Inferior parietal cortex (tissue), 1 donor: ENCODE measurements around the gene CA10.

Experiments
- DNase-seq: peaks from one replicate; pipeline ENCODE4 v3.0.0-alpha.2; 2016; ENCODE audit errors: extremely low spot score

CA10 gene

DNA sequence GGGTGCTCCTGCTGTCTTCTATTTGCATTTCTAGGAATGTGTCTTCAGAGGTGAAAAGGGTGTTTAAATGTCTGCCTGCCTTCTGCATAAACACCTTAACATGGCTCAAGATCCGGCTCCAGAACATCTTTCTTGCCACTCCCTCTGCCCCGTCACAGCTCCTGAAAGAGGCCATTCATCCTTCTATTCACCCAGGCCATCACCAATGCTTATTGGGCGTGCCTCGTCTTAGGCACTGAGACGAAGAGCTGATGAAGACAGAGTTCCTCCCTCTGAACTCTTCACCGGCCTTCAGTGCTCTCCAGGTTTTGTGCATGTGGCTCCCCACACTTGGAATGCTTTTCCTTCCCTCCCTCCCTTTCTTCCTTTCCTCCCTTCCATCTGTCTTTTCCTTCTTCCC is 511.4 kb downstream of the CA10 start:
- no peak for DNase-seq

DNA sequence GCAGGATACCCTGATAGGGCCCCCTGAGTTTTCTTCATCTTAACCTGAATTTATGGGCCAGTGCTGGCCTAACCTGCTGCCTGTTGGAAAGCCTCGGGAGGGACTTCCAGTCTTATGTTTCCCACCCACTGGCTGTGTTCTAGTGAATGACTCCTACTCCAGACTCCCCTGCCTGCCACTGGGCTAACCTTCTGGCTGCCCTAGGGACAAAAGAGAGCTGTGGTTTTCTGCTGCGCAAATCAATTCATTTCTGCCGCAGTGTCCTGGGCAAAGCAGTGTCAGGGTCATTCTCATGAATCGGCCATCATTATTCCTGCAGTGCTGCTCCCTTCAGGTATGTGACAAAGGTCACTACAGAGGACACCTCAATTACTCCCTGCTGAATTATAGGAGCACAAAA is 512.0 kb downstream of the CA10 start:
- DNase-seq, result no peak

DNA sequence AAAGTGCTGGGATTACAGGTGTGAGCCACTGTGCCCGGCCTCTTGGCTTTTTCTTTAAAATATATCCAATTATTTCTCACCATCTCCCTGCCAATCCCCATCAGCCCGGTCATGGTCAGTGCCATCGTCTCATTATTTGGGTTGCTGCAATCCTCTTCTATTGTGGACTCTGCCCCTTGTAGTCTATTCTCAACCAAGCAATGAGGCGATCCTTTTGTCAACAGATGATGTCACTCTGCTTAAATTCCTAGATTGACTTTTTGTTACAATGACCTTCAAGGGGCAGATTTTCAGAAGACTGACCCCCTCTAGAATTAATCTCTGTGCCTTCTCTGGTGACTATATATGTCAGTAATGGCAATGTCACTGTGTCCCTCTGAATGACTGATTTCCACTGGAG is 513.5 kb downstream of the CA10 start:
- no peak for DNase-seq

DNA sequence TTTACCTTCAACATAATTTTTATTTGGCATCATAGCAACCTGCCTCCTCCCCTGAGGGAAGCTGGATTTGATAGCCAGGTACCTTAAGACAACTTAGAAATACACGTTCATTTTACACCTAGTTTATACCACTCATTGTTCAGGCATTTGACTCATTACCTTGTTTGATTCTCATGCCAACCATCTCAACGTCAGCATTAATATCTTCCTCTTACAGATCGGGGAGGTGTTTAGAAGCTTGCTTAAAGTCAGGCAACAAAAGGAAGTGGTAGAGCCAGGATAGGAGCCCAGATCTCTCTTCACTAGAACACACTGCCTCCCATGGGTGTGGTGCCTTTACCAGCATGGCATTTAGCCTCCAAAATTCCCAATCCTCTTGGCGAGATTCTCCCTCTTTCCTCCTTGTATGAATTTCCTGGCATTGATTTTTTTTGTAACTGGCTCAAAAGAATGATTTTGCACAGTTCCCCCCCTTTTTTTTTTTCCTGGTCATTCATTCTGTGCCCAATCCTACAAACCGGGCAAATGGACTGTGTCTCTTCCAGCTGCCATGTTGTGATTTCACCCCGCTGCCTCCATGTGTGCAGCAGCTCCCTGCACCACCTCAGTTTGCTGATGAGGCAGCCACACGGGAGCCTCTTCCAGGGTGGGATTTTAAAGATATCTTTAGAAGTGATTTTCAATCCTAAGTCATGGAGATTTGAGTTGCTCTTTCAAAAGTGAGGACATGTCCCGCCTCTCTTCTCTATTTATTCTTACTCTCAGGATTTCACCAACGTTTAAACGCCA is 514.6 kb downstream of the CA10 start:
- DNase-seq, result no peak

DNA sequence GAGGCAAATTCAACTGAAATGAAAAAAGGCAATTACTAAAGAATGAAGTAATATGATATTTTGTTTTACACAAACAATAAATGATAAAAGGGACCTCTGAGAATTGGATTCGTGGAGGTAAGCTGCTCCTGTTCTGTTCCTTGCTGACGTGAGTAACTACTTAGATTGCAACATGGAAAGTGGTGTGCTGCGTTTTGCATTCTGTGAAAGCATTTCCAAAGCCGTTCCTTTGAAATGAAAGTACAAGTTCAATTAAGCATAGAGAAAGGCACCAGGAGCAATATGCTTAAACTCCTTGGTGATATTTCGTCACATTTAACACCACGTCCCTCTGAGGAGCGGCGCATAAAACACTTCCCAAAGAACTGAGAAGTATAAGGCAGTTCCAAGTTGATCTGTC is 516.5 kb downstream of the CA10 start:
- DNase-seq, result no peak

DNA sequence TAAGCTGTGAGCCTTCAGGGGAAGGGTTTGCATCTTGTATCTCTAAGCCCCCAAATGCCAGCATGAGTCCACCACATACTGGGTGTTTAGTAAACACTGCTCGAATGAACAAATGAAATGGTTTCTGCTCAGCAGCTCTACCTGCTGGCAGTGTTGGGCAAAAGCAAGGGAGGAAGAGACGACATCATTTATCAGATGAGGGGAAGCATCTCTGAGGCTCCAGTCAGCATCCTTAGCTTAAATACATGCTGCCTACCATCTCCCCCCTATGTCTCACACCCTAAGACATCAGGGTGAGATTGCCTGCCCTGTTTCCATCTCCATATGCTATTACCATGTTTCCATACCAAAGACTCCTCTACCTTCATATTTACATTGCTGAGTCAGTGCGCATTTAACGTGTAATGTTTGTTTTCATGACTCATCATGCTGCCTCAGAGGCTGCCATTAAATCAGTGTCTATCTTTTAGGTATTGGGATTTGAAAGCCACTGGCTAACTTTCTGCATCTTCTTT is 518.3 kb downstream of the CA10 start:
- DNase-seq, result no peak

DNA sequence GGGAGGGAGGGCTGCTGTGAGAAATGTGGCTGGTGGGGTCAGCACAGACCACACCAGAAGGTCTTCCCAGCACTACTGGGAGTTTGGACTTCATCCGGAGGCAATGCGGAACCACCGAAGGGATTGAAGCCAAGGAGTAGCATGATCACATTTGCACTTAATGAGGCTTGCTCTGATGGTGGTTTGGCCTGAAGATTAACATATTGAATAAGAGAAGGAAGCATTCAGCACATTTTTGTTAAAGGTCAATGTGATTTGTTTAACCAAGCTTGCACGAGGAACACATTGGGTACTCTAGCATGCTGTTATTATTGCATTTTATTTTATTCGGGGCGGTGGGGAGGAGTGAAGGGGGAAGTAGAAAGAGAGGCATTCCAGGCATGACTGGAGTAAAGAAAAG is 519.5 kb downstream of the CA10 start:
- no peak for DNase-seq

DNA sequence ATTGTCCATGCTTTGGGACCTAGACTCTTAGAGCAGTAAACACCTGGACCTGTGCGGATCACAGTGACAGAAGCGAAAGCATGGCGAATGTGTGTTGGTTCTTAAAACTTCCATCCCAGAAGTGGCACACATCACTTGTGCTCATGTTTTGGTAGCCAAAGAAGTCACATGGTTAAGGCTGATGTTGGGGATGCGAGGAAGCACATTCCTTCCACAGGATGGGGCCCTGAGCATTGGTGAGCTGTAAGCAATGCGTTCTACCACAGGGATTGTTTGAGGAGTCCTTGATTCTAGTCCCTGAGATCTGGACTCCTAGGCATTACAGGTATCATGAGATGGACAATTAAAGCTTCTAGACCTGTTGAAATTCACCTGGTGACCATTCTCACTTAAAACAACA is 522.2 kb downstream of the CA10 start:
- no peak for DNase-seq

DNA sequence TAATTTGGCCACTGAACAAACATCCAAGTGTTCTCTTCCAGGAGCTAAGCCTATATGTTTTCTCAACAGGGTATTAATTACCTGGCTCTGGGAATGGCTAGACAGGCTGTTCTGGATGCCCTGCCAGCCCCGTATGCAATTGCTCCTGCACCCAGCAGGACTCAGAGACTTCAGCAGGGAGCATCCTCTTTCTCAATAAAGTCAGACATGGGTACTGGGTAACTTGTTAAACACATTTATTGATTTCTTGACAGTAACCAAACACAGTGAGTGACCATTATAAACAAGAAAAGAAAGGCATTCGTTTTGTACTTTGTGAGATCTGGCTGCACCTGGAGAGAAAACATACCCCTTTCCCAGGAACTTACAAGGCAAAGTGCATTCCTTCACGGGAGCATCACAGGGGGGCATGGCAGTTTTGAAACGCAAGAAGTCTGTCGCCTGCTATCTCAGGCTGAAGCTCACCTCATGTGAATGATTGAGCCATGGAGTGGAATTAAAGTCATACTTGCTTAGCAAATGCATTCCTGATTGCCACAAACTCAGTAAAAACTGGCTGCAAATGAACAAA is 528.3 kb downstream of the CA10 start:
- DNase-seq, result no peak

DNA sequence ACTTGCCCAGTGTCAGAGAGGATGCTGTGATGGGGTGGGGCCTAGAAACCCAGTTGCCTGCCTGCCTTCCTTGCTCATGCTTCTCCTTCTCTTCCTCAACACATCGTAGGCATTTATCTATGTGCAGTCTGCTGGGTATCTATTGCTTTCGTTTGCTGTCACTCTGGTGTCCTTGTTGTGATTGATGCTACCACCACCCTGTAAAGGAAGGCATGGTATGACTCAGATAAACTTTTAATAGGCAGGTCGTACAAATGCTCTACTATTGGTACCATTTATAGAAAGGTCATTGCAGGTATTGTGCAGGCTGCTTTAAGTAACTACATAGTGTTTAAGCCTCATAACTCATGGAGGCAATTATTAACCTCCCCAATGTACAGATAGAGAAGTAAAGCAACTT is 529.3 kb downstream of the CA10 start:
- DNase-seq, result no peak

DNA sequence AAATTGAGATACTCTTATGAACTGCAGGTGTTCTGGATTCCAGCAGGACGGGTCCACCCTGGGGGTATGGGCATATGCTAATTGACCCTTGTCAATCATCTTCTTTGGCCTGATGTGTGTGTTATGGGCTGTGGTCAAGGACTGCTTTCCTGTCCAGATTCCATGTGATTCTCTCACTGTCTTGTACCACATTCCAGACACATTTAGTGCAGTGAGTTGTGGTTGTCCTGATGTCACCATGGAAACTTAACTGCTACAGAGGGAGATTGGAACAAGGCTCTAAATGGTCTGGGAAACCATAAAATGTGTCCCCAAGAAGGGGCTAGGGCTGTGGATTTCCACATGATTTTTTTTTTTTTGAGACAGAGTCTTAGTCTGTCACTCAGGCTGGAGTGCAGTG is 530.7 kb downstream of the CA10 start:
- no peak for DNase-seq

DNA sequence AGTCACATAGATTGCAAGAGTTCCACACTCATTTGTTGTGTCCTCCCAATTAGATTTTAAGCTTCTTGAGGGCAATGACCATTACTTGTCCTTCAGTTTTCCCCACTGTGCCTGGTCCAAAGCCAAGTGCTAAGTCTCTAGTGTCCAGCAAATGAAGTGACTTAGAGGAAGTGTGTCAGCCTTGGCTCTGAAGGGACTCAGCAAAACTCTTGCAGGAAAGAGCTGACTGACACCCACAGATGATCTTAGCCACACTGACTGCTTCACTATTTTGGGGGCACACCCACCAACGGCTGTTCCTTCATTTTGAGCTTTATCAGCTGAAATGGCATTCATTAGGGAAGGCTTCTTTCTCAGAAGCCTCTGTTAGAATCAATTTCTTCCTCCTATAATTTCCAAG is 540.0 kb downstream of the CA10 start:
- DNase-seq, result no peak

DNA sequence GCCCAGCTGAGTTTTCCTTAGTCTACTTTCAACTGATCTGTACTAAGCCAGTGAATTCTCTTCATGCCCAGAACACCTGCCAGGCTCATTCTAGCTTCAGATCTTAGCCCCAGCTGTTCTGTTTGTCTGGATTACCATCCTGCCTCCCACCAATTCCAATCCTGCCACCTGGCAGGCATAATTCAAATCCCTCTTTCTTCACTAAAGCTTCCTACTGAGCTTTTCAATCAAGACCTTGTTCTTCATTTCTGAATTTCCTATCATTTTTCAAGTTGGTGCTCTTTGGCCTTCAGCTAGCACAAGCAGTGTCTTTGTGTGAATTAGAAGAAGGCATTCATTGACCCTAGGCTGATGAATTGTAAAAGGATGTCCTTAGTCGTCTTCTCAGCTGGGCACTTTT is 540.5 kb downstream of the CA10 start:
- DNase-seq, result no peak

DNA sequence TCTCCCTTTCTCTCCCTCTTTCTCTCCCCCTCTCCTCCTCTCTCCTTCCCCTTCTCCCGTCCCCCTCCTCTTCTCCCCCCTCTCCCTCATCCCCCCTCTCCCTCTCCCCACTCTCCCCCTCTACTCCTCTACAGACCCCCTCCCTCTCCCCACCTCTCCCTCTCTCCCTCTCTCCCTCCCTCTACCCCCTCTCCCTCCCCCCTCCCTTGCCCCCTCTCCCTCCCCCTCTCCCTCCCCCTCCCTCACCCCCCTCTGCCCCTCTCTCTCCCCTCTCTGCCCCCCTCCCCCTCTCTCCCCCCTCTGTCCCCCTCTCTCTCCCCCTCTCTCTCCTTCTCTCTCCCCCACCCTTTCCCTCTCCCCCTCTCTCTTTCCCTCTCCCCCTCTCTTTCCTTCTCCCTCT is 545.3 kb downstream of the CA10 start:
- DNase-seq, result no peak

DNA sequence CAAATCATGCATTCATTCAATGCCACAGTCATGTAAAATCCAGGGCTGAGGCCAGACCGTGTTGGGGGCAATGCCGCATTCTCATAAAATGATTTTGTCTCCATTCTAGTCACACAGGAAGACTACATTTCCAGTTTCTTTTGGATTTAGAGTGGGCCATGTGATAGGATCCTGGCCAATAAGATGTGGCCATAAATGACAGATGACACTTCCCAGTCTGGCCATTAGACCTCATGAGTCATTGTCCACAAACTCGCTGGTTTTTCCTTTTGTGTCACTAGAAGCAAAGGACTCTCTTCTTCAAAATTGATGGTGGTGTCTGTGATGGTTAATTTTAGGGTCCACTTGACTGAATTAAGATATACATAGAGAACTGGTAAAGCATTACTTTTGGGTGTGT is 545.8 kb downstream of the CA10 start:
- no peak for DNase-seq

DNA sequence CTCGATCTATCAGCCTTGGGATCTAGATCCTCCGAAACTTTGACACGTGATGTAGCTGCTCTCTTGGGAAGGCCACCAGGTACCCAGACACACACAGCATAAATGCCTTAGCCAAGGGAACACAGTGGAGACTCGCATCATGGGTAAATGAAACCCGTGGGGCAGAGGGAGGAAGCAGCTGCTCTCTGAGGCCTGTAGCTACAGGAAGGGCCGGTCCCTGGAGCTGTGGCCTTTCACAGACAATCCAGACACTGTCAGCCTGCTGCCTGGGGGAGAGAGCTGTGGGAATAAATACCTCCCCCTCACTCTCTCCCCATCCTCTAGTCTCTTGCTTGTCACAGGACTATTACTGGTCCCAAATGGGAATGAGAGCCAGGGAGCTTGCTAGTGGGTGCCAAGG is 546.9 kb downstream of the CA10 start:
- no peak for DNase-seq

DNA sequence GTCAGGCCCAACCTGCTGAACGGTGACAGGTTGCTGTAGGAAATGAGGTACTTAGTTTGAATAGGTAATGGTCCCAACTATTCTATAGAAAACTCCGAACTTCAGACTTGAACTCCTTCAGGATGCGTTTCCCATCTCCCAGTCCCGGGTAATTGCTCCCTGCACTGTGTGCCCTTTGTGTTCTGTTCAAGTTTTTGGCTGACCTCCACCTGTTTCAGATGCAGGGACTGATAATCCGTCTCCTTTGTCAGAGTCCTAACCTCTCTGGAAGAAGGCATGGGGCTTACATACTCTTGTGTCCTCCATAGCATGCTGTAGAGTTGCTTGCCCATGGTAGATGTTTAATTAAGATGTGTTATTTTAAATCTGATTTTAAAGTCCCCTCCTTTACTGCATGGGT is 547.7 kb downstream of the CA10 start:
- DNase-seq, result no peak

DNA sequence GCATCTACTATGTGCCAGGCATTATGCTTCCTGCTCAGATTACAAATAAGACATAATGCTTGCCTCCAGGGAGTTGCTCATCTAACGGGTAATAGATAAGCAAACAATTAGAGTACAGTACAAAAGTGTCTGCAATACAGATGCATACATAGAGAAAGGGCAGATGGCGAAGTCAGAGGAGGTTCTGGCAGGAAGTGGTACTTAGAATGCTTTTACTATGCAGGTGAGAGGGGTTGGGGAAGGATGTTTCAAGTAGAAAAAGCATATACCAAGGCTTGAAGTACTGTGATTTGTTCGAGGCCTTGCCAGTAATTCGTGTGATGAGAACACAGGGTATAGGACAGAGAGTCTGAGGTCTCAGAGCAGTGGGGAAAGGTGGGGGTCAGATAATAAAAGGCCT is 548.4 kb downstream of the CA10 start:
- no peak for DNase-seq

DNA sequence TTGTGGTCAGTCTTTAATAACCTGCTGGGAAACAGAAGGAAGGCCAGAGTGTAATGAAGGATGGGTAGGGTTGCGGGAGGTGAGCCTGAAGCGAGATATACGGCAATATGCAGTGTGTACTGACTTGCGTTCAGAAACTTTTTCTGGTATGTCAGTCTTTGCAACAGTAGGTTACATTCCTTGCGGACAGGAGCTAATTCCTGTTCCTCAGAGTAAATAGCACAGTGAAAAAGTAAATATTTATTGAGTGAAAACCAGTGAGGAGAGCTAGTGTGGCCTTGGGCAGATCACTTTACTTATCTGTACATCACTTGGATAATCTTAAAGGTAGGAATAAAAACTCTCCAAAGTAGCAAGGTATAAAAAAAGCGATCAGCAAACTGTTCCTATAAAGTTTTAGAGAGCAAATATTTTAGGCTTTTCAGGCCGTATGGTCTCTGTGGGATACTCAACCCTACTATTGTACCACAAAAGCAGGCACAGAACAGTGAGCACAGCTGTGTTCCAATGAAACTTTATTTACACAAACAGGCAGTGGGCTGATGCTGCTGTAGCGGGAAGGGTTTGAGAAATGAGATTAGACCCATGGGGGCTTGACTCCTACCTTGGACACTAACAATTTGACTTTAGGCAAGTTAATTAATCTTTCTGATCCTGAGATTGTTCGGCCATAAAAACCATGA is 550.1 kb downstream of the CA10 start:
- DNase-seq, result no peak

DNA sequence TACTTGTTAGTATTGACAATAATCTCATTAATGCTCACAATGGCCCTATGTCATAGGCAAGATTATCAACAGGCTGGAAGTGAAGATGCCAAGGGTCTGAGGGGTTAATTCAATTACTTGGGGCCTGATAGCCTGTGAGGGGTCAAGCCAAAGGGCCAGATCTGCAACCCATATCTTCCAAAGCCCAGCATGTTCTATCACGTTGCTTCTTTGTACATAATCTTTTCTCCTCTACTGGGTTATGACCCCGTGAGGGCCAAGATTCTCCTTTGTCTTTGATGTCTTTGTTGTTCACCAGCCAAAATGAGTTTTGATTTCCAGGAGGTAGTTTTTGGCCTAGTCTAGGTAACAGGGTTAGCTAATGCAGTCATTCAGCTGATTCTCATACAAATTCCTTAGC is 551.0 kb downstream of the CA10 start:
- no peak for DNase-seq

DNA sequence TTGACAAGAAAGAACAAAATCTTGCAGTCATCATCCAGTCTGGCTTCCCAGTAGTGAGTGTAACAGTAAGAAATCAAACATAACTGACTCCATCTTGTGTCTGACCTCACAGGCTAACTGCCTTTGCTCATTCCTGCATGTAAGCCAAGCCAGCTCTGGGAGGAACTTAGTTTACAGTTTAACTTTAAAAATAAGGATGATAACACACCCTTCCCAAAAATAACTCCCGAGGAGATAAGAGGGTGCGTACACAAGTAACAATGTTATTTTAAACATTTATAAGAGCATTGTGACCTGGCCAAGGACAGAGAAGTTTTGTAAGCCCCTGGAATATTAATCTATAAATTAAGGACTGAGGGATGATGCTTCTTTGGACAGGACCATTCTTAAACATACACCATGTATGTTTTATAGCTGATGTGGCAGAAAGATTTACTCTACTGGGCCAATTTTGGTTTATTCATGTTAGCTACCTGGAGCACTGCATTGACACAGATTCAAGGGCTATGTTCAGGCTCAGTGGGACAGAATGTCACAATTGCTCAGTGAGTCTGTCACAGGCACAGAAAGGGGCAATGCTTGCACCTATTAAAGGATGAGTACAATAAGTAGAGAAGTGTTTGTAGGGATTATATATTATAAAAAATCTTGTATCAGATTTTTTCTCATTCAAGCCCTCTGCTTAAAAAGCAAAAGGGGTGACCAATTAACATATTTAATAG is 554.1 kb downstream of the CA10 start:
- no peak for DNase-seq

DNA sequence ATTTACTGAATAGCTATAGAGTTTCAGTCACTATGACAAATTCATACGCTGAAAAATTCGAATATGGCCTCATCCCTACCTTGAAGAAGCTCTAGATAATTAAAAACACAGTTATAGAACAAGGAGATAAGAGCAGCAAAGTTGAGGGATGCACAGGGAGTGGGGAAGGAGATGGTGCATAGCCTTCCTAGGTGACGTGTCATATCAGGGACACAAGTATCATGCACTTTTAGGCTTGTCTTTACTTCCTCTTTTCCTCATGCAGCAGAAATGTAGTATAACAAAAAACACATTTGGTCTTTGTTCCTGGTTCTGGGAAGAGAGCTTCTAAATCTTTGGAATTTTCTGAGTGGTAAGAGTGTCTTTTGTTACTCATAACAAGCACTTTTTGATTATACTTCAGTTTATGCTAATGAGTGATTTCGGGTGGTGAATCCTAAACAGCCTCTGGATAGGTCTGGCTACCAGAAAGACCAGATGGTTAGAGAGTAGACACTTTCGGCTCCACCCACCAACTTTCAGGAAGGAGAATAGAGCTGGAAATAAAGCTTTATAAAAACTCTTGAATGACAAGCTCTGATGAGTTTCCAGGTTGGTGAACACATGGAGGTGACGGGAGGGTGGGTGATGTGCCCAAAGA is 556.8 kb downstream of the CA10 start:
- DNase-seq, result peak; percentile 11
